Measurements from ENCODE around the gene LDLR.

LDLR gene

DNA sequence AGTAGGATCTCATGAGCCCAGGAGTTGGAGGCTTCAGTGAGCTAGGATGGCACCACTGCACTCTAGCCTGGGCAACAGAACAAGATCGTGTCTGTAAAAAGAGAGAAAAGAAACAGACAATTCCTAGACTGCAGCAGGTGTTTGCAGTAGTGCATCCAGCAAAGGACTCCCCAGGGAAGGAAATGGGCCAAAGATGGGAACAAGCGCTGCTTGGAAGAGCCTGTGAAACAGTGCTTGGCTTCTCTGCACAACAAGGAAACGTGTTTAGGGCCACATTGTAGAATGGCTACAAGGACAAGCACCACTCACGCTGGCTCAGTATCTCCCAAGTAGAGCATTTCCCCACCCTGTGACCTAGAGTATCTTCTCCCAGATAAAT lies 35.5 kb upstream of the LDLR start:
- no peak for ATAC-seq
- TF ChIP-seq GLIS3 (CRISPR knock-in tag; IDR thresholded peaks at IDR 0.05) (no peak), ZNF565 (CRISPR knock-in tag; conservative IDR thresholded peaks at IDR 0.05; ENCODE audit: low read depth) (no peak), TCF4 (CRISPR knock-in tag; IDR thresholded peaks at IDR 0.05; ENCODE audit: borderline replicate concordance) (no peak), PATZ1 (CRISPR knock-in tag; IDR thresholded peaks at IDR 0.05; ENCODE audit: borderline replicate concordance) (no peak), CSDC2 (CRISPR knock-in tag; IDR thresholded peaks at IDR 0.05) (no peak), BACH2 (CRISPR knock-in tag; IDR thresholded peaks at IDR 0.05; ENCODE audit: borderline replicate concordance) (no peak), OSR1 (CRISPR knock-in tag; IDR thresholded peaks at IDR 0.05) (no peak), CREB5 (CRISPR knock-in tag; IDR thresholded peaks at IDR 0.05; ENCODE audit: low read depth) (no peak), ESRRG (CRISPR knock-in tag; IDR thresholded peaks at IDR 0.05) (no peak)

DNA sequence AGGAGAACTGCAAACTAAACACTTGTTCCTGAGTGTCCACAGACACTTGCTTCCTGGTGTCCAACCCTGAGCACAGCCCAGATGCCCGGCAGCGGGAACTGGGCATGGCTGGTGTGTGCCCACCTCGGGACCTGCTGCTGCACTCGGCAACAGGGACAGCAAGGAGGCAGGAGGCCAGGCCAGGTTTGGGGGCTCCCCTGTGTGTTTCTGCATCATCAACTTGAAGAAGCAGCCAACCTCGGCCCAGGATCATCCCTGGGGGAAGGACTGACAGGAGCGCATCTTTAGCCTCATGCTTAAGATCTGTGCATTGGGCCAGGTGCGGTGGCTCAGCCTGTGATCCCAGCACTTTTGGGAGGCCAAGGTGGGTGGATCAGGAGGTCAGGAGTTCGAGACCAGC lies 35.1 kb upstream of the LDLR start:
- no peak for TF ChIP-seq RARB (CRISPR knock-in tag; IDR thresholded peaks at IDR 0.05)
- TF ChIP-seq ZNF565 (CRISPR knock-in tag; conservative IDR thresholded peaks at IDR 0.05; ENCODE audit: low read depth): no peak
- no peak for TF ChIP-seq OSR1 (CRISPR knock-in tag; IDR thresholded peaks at IDR 0.05)
- no peak for TF ChIP-seq SNAI2 (CRISPR knock-in tag; IDR thresholded peaks at IDR 0.05)
- no peak for TF ChIP-seq ZFP30 (CRISPR knock-in tag; IDR thresholded peaks at IDR 0.05)
- no peak for TF ChIP-seq ARNTL (CRISPR knock-in tag; IDR thresholded peaks at IDR 0.05; ENCODE audit: borderline replicate concordance, low read depth)
- TF ChIP-seq, protein P1, sequence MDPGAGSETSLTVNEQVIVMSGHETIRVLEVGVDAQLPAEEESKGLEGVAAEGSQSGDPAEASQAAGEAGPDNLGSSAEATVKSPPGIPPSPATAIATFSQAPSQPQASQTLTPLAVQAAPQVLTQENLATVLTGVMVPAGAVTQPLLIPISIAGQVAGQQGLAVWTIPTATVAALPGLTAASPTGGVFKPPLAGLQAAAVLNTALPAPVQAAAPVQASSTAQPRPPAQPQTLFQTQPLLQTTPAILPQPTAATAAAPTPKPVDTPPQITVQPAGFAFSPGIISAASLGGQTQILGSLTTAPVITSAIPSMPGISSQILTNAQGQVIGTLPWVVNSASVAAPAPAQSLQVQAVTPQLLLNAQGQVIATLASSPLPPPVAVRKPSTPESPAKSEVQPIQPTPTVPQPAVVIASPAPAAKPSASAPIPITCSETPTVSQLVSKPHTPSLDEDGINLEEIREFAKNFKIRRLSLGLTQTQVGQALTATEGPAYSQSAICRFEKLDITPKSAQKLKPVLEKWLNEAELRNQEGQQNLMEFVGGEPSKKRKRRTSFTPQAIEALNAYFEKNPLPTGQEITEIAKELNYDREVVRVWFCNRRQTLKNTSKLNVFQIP (CRISPR knock-in tag; IDR thresholded peaks at IDR 0.05; ENCODE audit: borderline replicate concordance, low read depth): no peak
- TF ChIP-seq TOX (CRISPR knock-in tag; IDR thresholded peaks at IDR 0.05; ENCODE audit: borderline replicate concordance): no peak
- TF ChIP-seq, protein P2, sequence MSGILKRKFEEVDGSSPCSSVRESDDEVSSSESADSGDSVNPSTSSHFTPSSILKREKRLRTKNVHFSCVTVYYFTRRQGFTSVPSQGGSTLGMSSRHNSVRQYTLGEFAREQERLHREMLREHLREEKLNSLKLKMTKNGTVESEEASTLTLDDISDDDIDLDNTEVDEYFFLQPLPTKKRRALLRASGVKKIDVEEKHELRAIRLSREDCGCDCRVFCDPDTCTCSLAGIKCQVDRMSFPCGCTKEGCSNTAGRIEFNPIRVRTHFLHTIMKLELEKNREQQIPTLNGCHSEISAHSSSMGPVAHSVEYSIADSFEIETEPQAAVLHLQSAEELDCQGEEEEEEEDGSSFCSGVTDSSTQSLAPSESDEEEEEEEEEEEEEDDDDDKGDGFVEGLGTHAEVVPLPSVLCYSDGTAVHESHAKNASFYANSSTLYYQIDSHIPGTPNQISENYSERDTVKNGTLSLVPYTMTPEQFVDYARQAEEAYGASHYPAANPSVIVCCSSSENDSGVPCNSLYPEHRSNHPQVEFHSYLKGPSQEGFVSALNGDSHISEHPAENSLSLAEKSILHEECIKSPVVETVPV (CRISPR knock-in tag; IDR thresholded peaks at IDR 0.05): no peak
- TF ChIP-seq ZNF8 (CRISPR knock-in tag; IDR thresholded peaks at IDR 0.05): no peak
- TF ChIP-seq BACH2 (CRISPR knock-in tag; IDR thresholded peaks at IDR 0.05; ENCODE audit: borderline replicate concordance): no peak
- no peak for TF ChIP-seq ESRRG (CRISPR knock-in tag; IDR thresholded peaks at IDR 0.05)
- no peak for TF ChIP-seq TSHZ2 (CRISPR knock-in tag; IDR thresholded peaks at IDR 0.05)
- no peak for TF ChIP-seq CREB5 (CRISPR knock-in tag; IDR thresholded peaks at IDR 0.05; ENCODE audit: low read depth)
- TF ChIP-seq TCF4 (CRISPR knock-in tag; IDR thresholded peaks at IDR 0.05; ENCODE audit: borderline replicate concordance): no peak
- TF ChIP-seq ISL1 (CRISPR knock-in tag; IDR thresholded peaks at IDR 0.05): no peak
- TF ChIP-seq GLIS3 (CRISPR knock-in tag; IDR thresholded peaks at IDR 0.05): no peak
- TF ChIP-seq PPARA (CRISPR knock-in tag; IDR thresholded peaks at IDR 0.05; ENCODE audit: borderline replicate concordance): no peak
- ATAC-seq: no peak

All from SK-N-SH treated with all-trans-retinoic acid at 6 μM for 48 hours (cell line).